GM19438 (cell line): ENCODE measurements around the gene BTF3.

Source experiments
- ATAC-seq: cut with Tn5 transposase; IDR thresholded peaks from one replicate; pipeline ENCODE4 v1.9.1; 2021; ENCODE audit warnings: low read depth; ENCODE audit not compliant: unreplicated experiment

The BTF3 gene

GRCh38 chr5:73519531-73520283 is 21.5 kb downstream of the BTF3 start:
- ATAC-seq, result peak; percentile 95

DNA sequence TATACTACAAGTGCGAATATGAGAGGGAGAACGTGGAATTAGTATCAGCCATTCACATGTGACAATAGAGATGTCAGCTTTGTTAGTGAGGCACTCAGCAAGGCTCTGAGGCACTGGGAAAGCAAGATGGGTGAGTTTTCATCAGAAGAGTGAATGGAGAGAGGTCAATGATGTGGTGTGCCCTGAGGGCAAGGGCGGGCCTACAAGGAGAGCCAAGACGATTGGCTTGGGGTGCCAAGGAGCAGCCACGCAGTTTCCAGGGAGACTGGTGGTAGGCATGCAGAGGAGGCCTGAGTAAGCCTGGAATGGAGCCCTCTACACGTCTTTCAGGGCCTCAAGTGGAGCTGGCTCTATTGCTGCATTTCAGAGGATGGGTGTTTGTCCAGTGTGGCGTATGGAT is 24.7 kb downstream of the BTF3 start:
- ATAC-seq, result no peak

DNA sequence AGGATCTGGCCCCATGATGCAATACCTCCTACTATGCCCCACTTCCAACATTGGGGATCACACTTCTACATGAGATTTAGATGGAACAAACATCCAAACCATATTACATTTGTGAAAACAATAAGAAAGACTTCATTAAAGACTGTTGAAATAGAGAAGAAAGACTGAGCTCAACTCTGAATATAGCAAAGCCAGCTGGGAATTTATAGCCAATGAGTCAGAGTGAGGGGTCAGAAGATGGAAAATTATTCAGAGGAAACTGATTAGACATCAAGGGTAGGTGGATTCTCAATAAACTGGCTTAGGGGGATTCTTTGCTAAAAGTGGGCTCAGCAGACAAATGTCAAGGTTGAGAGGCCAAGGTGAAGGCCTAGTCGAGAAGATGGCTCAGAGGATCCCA is 25.6 kb downstream of the BTF3 start:
- no peak for ATAC-seq

GRCh38 chr5:73525606-73526203 is 27.5 kb downstream of the BTF3 start:
- no peak for ATAC-seq

DNA sequence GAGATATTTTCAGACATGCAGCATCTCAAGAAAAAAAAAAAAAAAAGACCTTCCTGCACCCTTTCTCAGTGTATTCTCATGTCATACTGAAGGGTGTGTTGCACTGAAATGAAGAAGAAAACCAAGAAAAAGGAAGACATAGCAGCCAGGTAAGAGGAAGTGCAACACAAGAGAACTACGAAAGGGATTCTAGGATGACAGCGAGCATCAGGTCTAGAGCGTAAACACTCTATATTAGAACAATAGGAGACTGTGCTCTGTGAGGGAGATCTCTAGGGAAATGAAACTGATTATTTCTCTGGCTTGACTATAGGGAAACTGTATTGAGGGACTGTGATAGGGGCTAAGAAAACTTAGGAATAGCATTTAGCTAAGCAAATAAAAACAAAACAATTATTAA is 30.0 kb downstream of the BTF3 start:
- no peak for ATAC-seq

- no peak for ATAC-seq
Observed at GRCh38 chr5:73529081-73529480, 30.8 kb downstream of the BTF3 start.

GRCh38 chr5:73531356-73531755 is 33.1 kb downstream of the BTF3 start:
- ATAC-seq, result no peak

DNA sequence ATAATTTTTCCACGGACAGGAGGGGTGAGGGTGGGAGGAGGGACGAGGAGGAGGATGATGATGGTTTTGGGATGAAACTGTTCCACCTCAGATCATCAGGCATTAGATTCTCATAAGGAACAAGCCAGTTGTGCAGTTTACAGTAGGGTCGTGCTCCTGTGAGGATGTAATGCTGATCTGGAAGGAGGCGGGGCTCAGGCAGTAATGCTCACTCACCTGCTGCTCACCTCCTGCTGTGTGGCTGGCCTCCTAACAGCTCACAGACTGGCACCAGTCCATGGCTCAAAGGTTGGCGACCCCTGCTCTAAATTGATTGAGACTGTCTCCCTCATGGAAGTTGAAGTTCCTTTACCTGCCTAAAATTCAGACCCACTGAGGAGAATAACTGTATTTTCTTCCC is 34.0 kb downstream of the BTF3 start:
- no peak for ATAC-seq

- ATAC-seq, result no peak
Observed at GRCh38 chr5:73534011-73534644, 35.9 kb downstream of the BTF3 start.

- ATAC-seq, result no peak
Observed at GRCh38 chr5:73534971-73535370, 36.7 kb downstream of the BTF3 start.

GRCh38 chr5:73539730-73540129 is 41.5 kb downstream of the BTF3 start:
- ATAC-seq, result no peak

GRCh38 chr5:73540192-73540591 is 42.0 kb downstream of the BTF3 start:
- no peak for ATAC-seq

GRCh38 chr5:73542020-73542419 is 43.8 kb downstream of the BTF3 start:
- ATAC-seq, result no peak

GRCh38 chr5:73544429-73545402 is 46.5 kb downstream of the BTF3 start:
- no peak for ATAC-seq

- no peak for ATAC-seq
Observed at GRCh38 chr5:73545403-73545779, 47.1 kb downstream of the BTF3 start.

GRCh38 chr5:73550016-73550415 is 51.8 kb downstream of the BTF3 start:
- no peak for ATAC-seq

DNA sequence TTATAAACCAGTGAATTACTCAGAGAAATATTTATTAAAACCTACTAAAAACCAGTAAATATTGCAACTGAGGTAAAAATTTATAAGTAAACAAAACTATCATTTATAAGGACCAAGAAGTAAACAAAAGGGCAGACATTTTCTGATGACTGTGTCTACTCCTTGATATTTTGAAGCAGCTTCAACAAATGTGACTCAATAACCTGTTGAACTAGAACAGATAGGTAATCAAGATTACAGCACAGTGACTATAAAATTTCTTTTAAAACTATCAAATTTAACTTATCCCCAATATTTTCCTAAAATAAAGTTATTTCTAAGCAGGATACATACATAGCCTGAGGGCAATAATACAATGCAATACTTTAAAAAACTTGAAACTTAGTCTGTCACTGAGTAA is 54.4 kb downstream of the BTF3 start:
- ATAC-seq, result no peak
